GM13976 (cell line): Measurements from ENCODE around the gene SPPL2B.
A peak's percentile ranks its signal among the peaks of the same experiment; 100 is the strongest.

Experiments
- DNase-seq: peaks from one replicate; pipeline ENCODE4 v3.0.0; 2012; ENCODE audit warnings: low spot score
- in situ Hi-C: fragments of 300-500 bp; cut with MboI; formaldehyde crosslinking; loops from one replicate; pipeline ENCODE4 v1.12.0; 2022; ENCODE audit warnings: low sequenced_read_pairs, mixed read lengths, inconsistent platforms; ENCODE audit not compliant: unreplicated experiment
- TF ChIP-seq, protein P1 (sequence below): IDR thresholded peaks from 2 replicates; pipeline ENCODE4 v1.5.1; 2012; ENCODE audit warnings: borderline replicate concordance, mild to moderate bottlenecking; ENCODE audit not compliant: insufficient read depth; ENCODE audit errors: extremely low read depth, missing control alignments, control extremely low read depth

SPPL2B gene

DNA sequence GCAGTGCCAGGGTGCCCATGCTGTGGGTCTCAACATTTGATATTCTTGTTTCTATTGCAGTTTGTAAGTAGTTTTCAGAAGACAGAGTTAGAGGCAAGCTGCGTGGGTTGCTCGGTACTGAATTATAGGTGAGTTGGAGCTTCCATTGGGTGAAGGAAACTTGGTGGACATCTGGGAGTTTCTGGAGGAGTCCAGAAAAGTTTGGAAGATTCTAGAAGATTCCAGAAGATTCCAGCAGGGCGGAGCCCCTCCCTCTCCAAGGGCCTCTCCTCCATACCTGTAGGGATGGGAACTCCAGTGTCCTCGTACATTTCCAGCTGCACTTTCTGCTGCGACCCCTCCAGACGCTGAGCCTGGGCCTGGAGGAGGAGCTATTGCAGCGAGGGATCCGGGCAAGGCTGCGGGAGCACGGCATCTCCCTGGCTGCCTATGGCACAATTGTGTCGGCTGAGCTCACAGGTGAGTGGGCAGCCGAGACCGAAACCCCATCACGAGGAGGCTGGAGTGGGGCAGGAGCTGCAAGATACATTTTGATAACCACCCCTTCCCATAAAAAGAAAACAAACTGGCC lies 70.3 kb downstream of the SPPL2B start:
- in situ Hi-C loops: loop anchor here (10.0 kb wide), 1 partner anchor 216 kb away; no protein-coding TSS in a partner anchor
- DNase-seq: peak; percentile 5
- TF ChIP-seq, protein P1, sequence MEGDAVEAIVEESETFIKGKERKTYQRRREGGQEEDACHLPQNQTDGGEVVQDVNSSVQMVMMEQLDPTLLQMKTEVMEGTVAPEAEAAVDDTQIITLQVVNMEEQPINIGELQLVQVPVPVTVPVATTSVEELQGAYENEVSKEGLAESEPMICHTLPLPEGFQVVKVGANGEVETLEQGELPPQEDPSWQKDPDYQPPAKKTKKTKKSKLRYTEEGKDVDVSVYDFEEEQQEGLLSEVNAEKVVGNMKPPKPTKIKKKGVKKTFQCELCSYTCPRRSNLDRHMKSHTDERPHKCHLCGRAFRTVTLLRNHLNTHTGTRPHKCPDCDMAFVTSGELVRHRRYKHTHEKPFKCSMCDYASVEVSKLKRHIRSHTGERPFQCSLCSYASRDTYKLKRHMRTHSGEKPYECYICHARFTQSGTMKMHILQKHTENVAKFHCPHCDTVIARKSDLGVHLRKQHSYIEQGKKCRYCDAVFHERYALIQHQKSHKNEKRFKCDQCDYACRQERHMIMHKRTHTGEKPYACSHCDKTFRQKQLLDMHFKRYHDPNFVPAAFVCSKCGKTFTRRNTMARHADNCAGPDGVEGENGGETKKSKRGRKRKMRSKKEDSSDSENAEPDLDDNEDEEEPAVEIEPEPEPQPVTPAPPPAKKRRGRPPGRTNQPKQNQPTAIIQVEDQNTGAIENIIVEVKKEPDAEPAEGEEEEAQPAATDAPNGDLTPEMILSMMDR: no peak

DNA sequence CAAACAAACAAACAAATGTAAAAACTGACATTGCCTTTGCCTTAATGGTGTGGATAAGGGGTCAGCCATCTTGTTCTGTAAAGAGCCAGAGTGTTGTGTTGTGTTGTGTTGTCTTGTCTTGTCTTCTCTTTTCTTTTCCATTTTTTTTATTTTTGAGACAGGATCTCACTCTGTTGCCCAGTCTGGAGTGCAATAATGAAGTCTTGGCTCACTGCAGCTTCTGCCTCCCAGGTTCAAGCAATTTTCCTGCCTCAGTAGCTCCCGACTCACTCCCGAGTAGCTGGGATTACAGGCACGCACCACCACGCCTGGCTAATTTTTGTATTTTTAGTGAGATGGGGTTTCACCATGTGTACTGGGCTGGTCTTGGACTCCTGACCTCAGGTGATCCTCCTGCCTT lies 71.1 kb downstream of the SPPL2B start:
- in situ Hi-C loops: loop anchor here (10.0 kb wide), 1 partner anchor 215 kb away; no protein-coding TSS in a partner anchor
- TF ChIP-seq, protein P1: no peak
- DNase-seq: no peak
